CD4-positive, alpha-beta T cell treated with Interleukin-17A for 1 hour (primary cell): Measurements from ENCODE around the gene GLYR1.

Source experiments
- DNase-seq: peaks from one replicate; pipeline ENCODE4 v3.0.0-alpha.2; 2020

The GLYR1 gene

DNA sequence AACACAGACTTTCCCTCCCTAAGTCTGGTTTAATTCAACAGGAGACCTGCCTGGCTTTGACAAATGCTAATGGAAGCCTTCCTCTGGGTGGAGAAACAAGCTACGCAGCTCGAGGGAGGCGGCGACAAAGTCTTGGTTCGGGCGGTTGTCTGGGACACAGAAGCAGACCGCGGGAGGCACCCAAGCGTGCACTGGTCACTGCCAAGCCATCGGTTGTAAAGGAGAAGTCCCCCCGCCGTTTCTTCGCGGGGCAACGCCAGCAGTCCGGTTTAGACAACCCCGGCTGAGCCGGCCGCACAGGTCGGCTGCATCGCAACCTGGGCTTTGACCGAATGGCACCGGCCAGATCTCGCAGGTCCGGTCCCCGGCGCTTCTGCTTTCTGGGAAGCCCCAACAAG, 586 bp downstream of the GLYR1 start:
- DNase-seq: peak; percentile 39

DNA sequence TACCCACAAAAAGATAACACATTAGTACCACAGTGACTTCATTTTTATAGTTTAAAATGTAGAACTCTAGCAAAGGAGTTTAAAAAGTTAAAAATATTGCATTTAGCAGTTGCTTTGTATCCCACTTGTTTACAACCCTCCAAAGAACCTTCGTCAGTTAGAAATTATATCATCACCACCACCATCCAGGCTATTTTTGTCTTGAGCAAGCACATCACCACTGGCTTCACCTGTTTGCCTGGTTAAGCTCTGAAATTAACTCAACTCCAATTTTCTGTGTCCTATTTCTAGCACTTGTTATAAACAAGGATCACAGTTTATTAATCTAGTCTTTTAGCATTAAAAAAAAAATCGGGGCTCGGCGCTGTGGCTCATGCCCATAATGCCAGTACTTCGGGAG, 6.1 kb downstream of the GLYR1 start:
- no peak for DNase-seq

DNA sequence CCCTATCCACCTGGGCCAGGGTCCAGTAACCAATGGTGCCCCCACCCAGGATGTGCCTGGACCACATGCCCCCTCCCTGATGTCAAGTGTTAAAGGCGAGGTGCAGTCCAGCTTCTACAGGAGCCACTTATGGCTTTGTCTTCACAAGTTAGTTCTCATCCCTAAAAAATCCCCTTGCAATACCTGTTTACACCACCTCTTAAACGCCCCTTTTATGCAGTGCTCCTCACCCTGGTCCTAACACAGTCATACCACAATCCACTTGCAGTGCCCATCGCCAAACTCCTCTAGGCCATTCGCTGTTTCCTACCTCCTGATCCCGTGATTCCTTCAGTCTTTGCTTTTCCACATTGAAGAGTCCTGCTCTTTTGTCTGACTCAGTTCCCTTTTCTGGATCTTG, 7.1 kb downstream of the GLYR1 start:
- DNase-seq: no peak

DNA sequence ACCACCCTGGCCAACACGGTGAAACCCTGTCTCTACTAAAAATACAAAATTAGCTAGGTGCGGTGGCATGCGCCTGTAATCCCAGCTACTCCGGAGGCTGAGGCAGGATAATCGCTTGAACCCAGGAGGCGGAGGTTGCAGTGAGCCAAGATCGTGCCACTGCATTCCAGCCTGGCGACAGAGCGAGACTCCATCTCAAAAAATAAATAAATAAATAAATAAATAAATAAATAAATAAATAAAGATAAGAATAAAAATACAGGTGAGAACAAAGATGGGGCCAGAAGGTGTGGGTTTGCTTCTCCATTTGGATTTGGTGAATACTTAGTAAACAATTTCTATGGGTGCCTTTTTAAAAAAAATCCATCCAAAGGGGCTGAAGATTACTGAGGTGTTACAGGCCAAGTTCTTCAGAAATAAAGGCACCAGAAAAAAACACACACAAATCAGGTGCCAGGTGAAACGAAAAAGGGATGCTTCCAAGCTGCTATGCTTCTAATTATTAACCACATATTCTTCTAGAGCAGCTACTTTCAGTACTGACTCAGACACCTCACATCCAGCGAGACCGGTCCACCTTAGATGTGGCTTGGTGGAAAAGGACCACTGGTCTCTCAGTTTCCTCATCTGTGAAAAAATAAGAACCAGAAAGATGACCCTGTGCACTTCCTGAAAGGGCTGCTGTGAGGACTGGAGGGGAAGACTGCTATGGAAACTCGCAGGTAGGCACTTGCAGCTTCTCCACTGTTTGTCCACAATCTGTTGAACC, 9.2 kb downstream of the GLYR1 start:
- DNase-seq: no peak

DNA sequence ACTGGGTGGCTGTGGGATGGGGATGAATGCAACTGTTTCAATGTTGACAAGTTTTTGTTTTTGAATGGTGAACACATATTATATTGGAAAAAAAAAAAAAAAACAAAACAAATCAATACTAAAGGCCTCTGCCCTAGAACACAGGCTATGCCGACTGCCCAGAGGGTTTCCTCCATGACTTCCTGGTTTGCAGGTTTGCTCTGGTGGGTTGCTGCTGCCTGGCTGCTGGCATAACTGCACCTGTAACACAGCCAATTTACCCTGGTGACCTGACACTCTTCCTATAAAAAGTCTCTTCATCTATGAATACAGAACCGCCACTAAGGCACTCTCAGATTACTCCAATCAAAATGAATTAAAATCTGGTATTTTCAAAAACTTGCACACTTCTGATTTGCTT, 10.4 kb downstream of the GLYR1 start:
- DNase-seq: no peak

DNA sequence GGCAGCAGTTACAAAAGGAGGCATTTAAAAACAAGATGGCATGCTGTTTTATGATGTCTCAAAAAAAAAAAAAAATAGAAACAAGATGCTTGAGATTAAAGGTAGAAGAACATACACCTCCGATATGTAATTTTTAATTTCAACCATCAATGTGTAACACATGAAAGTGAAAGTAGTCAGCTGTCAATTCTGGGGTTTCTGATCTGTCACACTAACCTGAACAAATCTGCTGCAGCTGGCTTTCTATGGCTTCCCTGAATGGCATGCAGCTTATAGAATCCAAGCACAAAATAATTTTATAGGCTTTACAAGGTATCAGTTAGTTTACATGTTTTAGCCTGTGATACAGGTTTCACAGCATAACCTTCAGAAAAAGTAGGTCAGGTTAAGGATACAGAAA, 13.5 kb downstream of the GLYR1 start:
- DNase-seq: no peak

DNA sequence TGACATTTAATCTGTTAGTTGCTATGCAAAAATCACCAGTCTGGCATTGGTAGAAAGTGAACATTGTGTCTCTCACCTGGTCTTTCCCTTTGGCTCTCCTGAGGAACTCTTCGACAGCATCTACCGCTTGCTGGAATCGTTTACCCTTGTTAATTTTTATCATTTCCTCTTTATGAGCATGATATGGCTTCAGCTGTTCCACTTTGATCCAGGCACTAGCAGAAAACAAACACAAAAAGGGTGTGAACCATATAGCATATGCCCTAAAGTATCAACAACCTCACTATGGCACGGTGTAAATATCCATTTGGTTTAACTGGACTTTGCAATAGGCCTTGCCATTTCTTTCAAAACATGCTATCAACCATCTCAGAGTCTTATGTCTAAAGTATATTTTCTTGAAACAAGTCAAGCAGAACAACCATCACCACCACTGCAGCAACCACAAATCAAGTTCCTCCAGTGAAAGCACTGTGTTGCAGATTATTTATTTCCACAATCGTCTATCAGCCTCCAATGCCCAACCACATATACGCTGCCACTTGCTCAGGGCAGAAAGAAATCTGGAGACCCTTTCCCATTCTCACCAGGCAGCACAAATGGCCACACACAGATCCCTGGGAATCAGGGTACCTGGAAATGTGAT, 14.3 kb downstream of the GLYR1 start:
- DNase-seq: no peak

DNA sequence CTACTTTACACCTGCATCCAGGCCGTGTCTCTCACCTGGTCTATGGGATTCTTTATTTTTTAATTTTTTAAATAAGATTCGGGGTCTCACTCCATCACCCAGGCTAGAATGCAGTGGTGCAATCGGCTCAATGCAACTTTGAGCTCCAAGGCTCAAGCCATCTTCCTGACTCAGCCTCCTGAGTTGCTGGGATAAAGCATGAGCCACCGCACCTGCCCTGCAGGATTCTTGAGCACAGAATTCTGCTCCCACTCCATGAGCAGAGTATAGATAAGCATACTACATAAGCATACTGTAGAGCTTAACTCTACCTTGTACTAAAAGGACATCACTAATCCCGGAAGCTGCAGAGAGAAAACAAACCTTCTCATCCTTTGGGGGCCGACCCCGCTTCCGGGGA, 15.5 kb downstream of the GLYR1 start:
- no peak for DNase-seq

DNA sequence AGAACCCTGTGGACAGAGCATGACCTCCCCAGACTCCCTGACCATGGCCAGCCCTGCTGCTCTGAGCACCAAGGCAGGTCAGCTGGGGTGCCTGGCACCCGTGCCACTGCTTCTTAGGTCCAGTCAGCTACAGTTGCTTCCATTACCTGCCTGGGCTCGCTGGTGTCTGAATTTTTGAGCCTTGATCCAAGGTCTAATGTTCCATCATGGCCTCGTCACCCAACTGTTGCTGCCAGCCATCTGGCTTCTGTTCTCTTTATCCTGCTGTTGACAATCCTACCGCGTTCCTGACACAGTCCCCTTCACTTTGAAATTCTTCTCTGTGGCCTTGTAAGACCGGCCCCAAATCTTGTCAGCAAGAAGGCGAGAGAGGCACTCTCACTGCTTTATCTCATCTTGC, 16.7 kb downstream of the GLYR1 start:
- no peak for DNase-seq

DNA sequence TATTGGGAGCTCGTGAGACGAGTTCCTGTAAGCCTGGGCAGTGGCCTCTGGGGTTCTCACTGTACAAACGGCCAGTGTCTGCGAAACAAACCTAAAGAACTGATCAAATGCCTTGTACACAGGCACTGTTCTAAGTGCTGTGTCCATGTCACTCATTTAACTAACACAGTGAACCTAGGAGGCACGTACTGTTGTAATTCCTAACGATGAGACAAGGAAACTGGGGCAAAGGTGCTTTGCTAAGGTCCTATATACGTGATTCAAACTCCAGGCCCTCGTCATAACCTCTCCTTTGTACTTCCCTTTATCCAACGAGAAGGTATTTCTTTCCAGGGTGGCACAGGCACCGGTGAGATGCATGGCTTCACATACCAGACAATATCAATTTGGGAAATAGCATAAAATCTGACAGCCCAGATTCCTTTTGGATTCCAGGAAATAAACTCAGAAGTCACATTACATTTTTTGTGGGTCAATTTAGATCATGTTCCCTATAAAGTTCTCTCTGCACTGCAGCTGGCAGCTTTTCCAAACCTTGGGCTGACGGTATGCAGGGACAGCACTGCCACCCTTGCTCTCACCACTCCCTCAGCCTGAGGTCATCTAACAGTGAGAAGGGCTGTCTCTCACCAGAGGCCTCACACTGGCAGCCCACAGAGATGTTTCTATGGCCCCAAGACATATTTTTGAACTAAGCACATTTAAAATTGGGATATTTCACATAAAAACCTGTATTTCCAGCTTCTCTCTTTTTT, 18.3 kb downstream of the GLYR1 start:
- DNase-seq: no peak

DNA sequence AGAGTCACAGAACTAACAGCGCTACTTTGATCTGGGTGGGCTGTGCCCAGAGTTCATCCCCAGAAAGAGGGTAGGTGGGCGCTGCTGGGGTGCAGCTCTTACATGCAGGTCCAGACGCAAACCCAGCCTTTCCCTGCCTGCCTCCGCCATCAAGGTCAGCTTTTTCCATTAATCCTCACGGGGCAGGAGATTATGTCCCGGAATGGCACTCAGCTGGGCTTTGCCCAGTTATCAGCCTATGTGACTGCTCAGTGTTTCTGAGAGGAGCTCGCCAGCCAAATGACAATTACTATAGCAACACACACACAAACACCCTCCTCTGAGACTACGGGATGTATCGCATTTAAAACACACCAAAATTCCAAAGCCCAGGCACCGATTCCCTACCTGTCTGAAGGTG, 20.1 kb downstream of the GLYR1 start:
- no peak for DNase-seq

DNA sequence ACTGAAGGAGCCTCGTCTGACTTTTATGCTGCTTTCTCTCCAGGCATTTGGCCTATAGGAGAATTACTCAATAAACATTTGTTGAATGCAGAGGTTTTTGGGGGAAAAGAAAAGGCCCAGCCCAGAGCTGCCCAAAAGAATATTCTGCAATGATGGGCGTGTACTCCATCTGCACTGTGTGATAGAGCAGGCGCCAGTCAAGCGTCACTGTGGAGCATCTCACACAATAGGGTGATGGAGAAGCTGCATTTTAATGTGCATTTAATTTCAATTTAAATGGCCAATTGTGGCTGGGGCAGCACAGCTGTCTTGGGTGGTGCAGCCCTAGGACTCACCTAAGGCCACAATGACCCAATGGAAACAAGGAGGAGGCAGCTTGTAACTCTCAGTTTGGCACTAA, 20.6 kb downstream of the GLYR1 start:
- no peak for DNase-seq

DNA sequence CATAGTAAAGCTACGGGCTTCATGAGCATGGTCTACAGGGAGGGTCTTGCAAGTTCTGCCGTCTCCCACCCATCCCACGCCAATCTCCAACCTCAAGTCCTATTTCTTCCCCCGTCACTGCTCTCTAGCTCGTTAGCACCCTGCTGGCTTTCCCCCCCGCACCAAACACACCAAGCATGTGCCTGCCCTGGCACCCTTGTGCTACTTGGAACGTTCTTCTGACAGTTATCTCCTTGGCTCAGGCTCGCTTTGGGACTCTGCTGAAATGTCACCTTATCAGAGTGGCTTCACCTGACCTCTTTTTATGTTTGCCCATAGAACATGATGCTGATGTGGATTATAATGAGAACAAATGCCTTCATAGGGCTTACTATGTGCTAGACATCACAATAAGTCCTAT, 21.9 kb downstream of the GLYR1 start:
- no peak for DNase-seq

DNA sequence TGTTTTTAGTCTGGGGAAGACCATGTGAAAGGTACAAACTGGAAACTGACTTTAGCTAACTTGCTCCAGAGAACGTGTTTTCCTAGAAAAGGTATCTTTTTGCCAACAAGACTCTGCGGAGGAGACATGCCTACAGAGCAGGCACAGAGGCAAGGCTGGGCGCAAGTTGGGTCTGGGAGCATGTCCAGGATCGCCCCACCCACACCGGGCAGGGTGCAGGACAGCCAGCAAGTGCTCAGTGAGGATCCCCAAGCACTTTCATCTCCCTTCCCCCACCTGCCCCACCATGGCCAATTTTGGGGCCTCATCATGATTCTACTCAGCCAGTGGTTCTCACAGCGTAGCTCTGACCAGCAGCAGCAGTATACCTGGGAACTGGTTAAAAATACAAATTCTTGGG, 26.4 kb downstream of the GLYR1 start:
- DNase-seq: no peak

DNA sequence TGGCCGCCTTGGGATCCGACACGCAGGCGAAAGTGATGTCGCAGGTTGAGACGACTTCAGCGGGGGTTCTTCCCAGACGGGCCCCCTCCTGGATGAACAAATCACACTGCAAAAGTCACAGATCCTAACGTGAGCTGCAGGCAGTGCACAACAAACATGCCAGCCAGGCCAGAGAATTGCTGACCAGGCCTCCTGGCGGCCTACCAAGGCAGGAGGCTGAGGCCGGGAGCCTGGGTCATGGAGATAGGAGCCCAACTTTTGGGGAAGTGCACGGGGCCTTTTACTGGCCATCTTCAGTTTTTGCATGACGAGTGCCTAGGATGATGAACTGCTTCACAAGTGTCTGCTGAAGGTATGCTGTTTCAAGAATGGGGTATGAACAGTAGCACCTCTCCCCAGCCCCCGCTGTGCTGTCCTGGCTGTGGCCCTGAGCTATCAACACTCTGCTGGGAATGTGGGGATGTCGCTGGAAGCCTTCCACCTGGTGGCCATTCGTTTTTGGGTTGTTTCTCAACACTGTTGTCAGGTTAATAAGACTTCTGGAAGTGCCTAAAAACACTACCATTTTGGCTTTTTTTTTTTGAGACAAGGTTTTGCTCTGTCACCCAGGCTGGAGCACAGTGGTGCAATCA, 32.4 kb downstream of the GLYR1 start:
- DNase-seq: no peak

DNA sequence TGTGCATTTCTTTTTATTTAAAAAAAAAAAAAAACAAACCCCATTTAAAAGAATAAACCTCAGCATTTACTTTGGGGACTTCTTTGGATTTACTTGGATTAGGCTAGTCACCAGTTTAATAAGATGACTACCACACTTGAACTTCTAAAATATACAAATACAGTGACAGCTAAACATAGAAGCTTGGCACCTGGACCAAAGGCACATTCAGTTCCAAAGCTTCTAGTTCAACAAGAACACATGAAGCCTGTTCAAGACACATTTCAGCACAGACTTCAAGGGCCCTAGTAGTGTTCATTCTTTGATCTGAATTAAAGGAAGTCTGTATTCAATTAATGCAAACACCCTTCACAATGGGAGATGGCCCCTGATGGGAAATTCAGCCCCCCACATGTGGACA, 33.0 kb downstream of the GLYR1 start:
- DNase-seq: no peak

DNA sequence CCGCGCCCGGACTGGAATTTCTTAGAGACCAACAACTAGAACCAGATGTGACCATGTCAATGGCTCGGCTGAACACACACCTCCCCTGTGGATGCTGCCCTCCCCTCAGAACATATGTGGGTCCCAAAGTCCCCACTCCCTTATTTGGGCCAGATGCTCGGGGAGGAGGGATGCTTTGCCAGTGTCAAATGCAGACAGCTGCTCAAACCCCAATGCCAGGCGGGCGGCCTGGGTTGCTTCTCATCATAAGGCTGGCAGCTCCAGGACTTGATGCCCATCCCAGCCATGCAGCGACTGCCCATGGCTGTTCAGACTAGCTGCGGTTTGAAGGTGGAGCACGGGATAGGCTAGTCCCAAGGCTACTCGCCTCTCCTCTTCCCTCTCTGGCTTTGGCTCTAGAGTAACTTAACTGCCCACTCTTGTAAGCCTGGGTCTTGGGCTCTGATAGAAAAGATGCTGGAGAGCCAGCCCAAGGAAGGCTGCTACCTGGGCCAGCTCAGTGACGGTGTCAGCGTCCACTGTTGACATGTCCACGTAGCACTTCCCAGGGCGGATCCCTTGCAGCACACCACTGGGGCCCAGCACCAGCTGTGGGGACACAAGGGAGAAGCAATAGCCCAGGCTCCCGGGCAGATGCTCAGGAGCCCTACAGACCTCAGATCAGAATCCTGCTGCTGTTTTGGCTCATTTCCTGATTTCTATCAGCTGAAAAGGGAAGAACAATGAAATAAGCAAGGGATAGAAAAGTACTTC, 33.7 kb downstream of the GLYR1 start:
- no peak for DNase-seq

DNA sequence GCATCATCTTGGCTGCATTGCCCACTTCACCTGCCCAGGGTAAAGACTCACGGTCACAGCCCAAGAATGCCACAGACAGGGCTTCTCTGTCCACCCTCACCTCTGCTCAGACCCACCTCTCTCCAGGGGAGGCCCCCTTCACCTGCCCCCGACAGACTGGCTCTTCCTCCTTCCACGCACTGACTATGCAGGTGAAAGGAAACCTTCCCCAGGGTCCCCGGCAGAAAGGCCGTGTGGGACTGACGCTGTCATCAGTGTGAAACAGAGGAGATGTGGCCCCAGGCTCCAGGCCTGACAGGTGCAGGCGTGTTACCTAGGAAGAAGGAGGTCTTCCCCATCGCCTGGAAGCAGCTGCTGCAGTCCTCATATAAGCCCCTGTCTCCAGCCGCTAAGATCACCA, 35.3 kb downstream of the GLYR1 start:
- DNase-seq: no peak

DNA sequence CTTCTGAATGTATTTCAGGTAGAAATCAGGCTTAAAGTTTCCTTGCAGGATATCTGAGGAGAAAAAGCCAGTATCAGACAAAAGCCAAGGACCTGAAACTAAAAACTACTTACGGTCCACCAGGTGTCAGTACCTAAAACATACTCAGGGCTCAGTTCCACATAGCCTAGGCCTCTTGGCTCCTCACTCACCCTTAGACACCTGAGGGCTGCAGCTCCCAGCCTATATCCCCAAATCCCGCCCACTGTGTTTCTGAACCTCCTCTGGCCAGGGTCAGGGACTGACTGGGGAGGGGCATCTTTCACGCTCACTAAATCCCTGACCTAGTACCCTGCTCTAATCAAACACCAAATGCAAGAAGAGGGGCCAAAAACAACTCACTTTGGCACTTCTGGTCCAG, 35.8 kb downstream of the GLYR1 start:
- no peak for DNase-seq

DNA sequence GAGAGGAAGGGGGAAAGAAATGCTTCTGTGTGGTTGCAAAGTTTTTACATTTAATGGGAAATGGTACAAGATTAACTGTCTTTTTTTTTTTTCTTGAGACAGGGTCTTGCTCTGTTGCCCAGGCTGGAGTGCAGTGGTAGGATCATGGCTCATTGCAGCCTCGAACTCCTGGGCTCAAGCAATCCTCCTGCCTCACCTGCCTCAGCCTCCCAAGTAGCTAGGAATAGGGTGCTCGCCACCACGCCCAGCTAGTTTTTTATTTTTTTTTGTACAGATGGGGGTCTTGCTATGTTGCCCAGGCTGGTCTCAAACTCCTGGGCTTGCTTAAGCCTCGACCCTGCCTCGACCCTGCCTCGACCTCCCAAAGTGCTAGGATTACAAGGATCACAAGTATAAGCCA, 40.8 kb downstream of the GLYR1 start:
- DNase-seq: no peak

DNA sequence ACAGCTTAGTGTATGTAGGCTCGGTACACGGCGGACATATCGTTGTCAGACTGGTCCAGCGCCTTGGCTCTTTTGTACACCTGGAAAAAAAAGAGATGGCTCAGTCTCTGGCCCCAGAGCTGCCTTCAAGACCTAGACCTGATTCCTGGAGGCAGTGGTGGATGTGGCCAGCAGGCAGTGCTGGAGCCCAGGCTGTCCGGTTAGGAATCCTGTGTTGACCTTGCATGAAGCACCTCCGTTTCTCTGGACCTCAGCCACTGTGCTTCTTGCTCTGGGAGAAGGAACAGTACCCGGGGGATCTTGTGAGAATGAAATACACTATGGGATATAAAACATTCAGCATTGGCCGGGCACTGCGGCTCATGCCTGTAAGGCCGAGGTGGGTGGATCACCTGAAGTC, 41.9 kb downstream of the GLYR1 start:
- DNase-seq: no peak

DNA sequence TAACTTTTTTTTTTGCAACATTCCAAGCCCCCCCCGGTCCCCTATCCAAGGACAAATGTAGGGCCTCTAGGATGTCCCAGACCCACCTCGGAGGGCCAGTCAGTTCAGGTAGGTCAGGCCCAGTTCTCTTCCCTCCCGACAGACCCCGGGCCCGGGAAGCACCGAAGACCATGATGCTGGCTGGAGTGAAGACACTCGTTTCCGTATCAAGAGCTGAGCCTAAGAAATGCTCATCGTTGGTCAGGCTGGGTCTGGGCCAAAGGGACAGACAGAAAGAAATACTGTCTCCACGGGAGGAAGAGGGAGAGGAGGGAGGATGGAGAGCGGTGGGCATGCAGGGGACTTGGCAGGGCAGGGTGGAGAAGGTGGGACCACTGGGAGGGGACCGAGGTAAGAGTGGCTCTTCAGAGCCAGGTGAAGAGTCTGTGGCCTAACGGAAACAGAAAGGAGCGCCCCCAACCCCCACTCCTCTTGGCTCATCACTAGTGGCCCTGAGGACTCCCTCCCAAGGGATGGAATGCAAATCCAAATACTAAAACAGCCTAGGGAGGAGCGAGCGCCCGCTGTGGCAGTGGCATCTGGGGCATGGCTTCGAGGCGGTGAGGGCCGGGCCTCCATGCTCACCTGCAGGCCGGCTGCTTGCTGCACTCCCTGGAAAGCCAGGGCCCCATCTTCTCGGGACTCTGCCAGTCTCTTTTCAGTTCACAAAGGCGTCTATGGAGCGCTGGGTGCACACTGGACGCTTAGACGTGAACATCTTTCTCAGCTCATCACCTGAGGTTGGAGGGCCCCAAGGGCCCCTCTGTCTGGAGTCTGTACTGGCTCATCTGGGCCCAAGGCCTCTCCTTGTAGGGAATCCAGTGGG, 43.0 kb downstream of the GLYR1 start:
- DNase-seq: no peak
